HCT116 (cell line): ENCODE results near the gene TCF7L2.

ENCODE experiments used
- CEBPB ChIP-seq: IDR thresholded peaks from 2 replicates; pipeline ENCODE4 v1.6.1; 2012; ENCODE audit warnings: low read depth
- CTCF ChIP-seq, 3 experiments: fragments of 200-600 bp in 1 of 3; sonication (generic) in 1 of 3; IDR thresholded peaks in 2 of 3; conservative IDR thresholded peaks in 1 of 3; 2 replicates each; pipeline ENCODE4 v1.5.1; 2012 to 2017; ENCODE audit warnings: low read depth in 2 of 3, low read length in 2 of 3, antibody characterized with exemption in 1 of 3, borderline replicate concordance in 1 of 3, control low read depth in 1 of 3, mild to moderate bottlenecking in 1 of 3, mixed read lengths in 1 of 3, mixed run types in 1 of 3, moderate library complexity in 1 of 3; ENCODE audit not compliant: insufficient read depth in 1 of 3
- EZH2phosphoT487 ChIP-seq: fragments of 200-600 bp; IDR thresholded peaks from 2 replicates; pipeline ENCODE4 v1.6.1; 2018; ENCODE audit warnings: antibody characterized with exemption, borderline replicate concordance
- FOSL1 ChIP-seq: IDR thresholded peaks from 2 replicates; pipeline ENCODE4 v1.6.1; 2012; ENCODE audit warnings: low read depth
- JUND ChIP-seq: IDR thresholded peaks from 2 replicates; pipeline ENCODE4 v1.6.1; 2012
- POLR2A ChIP-seq: IDR thresholded peaks from 2 replicates; pipeline ENCODE4 v1.7.0; 2011; ENCODE audit warnings: borderline replicate concordance; ENCODE audit not compliant: insufficient read depth, insufficient read length; ENCODE audit errors: extremely low read depth
- POLR2AphosphoS5 ChIP-seq: IDR thresholded peaks from 2 replicates; pipeline ENCODE4 v1.6.1; 2011; ENCODE audit warnings: mild to moderate bottlenecking, low read depth, low read length, moderate library complexity
- SP1 ChIP-seq: IDR thresholded peaks from 2 replicates; pipeline ENCODE4 v1.6.1; 2012; ENCODE audit warnings: low read depth
- SRF ChIP-seq: IDR thresholded peaks from 2 replicates; pipeline ENCODE4 v1.6.1; 2012; ENCODE audit warnings: low read depth
- ZFX ChIP-seq: fragments of 450-650 bp; IDR thresholded peaks from 2 replicates; pipeline ENCODE4 v1.6.1; 2017
- ZNF274 ChIP-seq: fragments of 200-500 bp; sonication (Bioruptor generic); IDR thresholded peaks from 2 replicates; pipeline ENCODE4 v1.6.1; 2014; ENCODE audit warnings: mild to moderate bottlenecking, low read depth, low read length, inconsistent platforms
- TF ChIP-seq, protein P1 (sequence below): IDR thresholded peaks from 2 replicates; pipeline ENCODE4 v1.6.1; 2012; ENCODE audit warnings: low read depth

- TF ChIP-seq SRF = no peak
- TF ChIP-seq CTCF (IDR thresholded peaks at IDR 0.05 in 2 of 3, conservative IDR thresholded peaks at IDR 0.05 in 1 of 3; ENCODE audit: borderline replicate concordance in 1 of 3, insufficient read depth in 1 of 3, low read depth in 2 of 3, low read length in 2 of 3) = no peak
- TF ChIP-seq ZNF274 = no peak
- no peak for TF ChIP-seq POLR2AphosphoS5
- no peak for TF ChIP-seq POLR2A
- TF ChIP-seq, protein P1, sequence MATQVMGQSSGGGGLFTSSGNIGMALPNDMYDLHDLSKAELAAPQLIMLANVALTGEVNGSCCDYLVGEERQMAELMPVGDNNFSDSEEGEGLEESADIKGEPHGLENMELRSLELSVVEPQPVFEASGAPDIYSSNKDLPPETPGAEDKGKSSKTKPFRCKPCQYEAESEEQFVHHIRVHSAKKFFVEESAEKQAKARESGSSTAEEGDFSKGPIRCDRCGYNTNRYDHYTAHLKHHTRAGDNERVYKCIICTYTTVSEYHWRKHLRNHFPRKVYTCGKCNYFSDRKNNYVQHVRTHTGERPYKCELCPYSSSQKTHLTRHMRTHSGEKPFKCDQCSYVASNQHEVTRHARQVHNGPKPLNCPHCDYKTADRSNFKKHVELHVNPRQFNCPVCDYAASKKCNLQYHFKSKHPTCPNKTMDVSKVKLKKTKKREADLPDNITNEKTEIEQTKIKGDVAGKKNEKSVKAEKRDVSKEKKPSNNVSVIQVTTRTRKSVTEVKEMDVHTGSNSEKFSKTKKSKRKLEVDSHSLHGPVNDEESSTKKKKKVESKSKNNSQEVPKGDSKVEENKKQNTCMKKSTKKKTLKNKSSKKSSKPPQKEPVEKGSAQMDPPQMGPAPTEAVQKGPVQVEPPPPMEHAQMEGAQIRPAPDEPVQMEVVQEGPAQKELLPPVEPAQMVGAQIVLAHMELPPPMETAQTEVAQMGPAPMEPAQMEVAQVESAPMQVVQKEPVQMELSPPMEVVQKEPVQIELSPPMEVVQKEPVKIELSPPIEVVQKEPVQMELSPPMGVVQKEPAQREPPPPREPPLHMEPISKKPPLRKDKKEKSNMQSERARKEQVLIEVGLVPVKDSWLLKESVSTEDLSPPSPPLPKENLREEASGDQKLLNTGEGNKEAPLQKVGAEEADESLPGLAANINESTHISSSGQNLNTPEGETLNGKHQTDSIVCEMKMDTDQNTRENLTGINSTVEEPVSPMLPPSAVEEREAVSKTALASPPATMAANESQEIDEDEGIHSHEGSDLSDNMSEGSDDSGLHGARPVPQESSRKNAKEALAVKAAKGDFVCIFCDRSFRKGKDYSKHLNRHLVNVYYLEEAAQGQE = no peak
- TF ChIP-seq ZFX = no peak
- TF ChIP-seq JUND = no peak
- no peak for TF ChIP-seq CEBPB
- TF ChIP-seq FOSL1 = no peak
- no peak for TF ChIP-seq EZH2phosphoT487
- TF ChIP-seq SP1 = no peak
These were observed 168.8 kb downstream of the TCF7L2 start for GRCh38 chr10:113118882-113119281.
